Heart right ventricle (tissue), 16 donors: ENCODE data around the gene NUCB1. TPM values are rescaled to one million over a fixed set of nuclear protein-coding genes. Genes with fewer than 3 reads are reported as not detected.
A peak's percentile ranks its signal among the peaks of the same experiment; 100 is the strongest.
"Not testable (repeated sequence)": the region's sequence is repeated elsewhere in the genome, so short reads cannot be mapped to it uniquely, and the experiment has no call there.

ENCODE experiments used
- ATAC-seq, 8 donors: fragments of 200-7000 bp; cut with Tn5 transposase; one replicate each; pipeline ENCODE4 v1.9.1; 2020; ENCODE audit warnings: mild to moderate bottlenecking in 8 of 8, moderate library complexity in 8 of 8, moderate number of reproducible peaks in 1 of 8
- DNase-seq, 2 donors: peaks; one replicate each; pipeline ENCODE4 v3.0.0-alpha.2; 2020
- H3K27ac ChIP-seq, 10 donors: fragments of 200-600 bp; sonication (generic) in 2 of 10; one replicate each; pipeline versions ENCODE4 v1.5.0 to v1.8.0; 2020 to 2022; ENCODE audit warnings: mild to moderate bottlenecking in 3 of 10
- H3K27me3 ChIP-seq, 7 donors: fragments of 200-600 bp; one replicate each; pipeline ENCODE4 v1.8.0; 2021 to 2022; ENCODE audit warnings: mild to moderate bottlenecking in 2 of 7
- H3K36me3 ChIP-seq, 9 donors: fragments of 200-600 bp; sonication (generic) in 1 of 9; one replicate each; pipeline versions ENCODE4 v1.5.0 to v1.8.0; 2020 to 2022; ENCODE audit warnings: mild to moderate bottlenecking in 2 of 9
- H3K4me1 ChIP-seq, 9 donors: fragments of 200-600 bp; sonication (generic) in 1 of 9; one replicate each; pipeline versions ENCODE4 v1.5.0 to v1.8.0; 2020 to 2022; ENCODE audit warnings: mild to moderate bottlenecking in 4 of 9
- H3K4me3 ChIP-seq, 10 donors: fragments of 200-600 bp; sonication (generic) in 2 of 10; one replicate each; pipeline versions ENCODE4 v1.5.0 to v1.8.0; 2020 to 2022; ENCODE audit warnings: mild to moderate bottlenecking in 7 of 10, moderate library complexity in 2 of 10
- H3K9me3 ChIP-seq, 11 donors: fragments of 200-600 bp in 10 of 11; sonication (generic) in 2 of 11; one replicate each; pipeline versions ENCODE4 v1.5.0 to v1.8.0; 2013 to 2022; ENCODE audit warnings: mild to moderate bottlenecking in 2 of 11, control low read depth in 1 of 11, moderate library complexity in 1 of 11
- CTCF ChIP-seq, 9 donors: fragments of 200-600 bp; sonication (generic) in 2 of 9; IDR thresholded peaks; one replicate each; pipeline versions ENCODE4 v1.5.0 to v1.8.0; 2021 to 2022; ENCODE audit warnings: antibody characterized with exemption in 9 of 9, mild to moderate bottlenecking in 5 of 9, moderate library complexity in 1 of 9
- WGBS, 2 donors: extraction: QIAGEN DNeasy Blood & Tissue Kit; methylation state at CpG; one replicate each; pipeline ENCODE4 v1.1.7; 2013; ENCODE audit warnings: inconsistent platforms in 1 of 2; 5-methylcytosine and 5-hydroxymethylcytosine counted together
- intact Hi-C, 10 donors: fragments of 100-400 bp; cut with DNase I; formaldehyde crosslinking; loops; one replicate each; pipeline versions ENCODE4 v1.11.1 to v1.14.2; 2022
- polyA plus RNA-seq, 2 donors: library from polyadenylated mRNA; stranded (reverse); fragments of 200-250 nt; gene quantifications; one replicate each; pipeline ENCODE4 v1.2.3, GENCODE V29; 2013
- total RNA-seq, 10 donors: library from RNA; stranded (reverse); fragmentation: NEBNext Ultra II Directional in 3 of 10; extraction: Animal tissue kit (Norgen Biotek cat#: 25700) in 3 of 10; gene quantifications; one replicate each; pipeline versions ENCODE4 v1.2.1 to v1.2.4, GENCODE V29; 2021 to 2023
- donor health status: Arrhythmogenic right ventricular cardiomyopathy.
- donor health status: ischemic (EF 13 %, LVEDD 7.1; RV severe dilation, severe dysfunction).
- donor health status: healthy with polysubstance abuse.
- donor health status: DM: no; HTN: yes; CAD: no.
- donor health status: DM: no; HTN: no; CAD: no.
- donor health status: ischemic (EF 25% LVEDD 6.9; RV normal size, moderate dysfunction).
- donor health status: ischemic (EF 25% LVEDD 5.7; RV mildly dilated, moderate dysfunction).
- donor health status: healthy.
- donor health status: DM: yes; HTN: yes; CAD: no.
- donor health status: Ischemic cardiomyopathy.
- donor health status: ischemic (EF 35%, LVEDD 5.7; RV mildly dilated, moderate dysfunction).
- donor health status: nonischemic (EF 11% LVEDD 7.7; RV severe dilation, severe dysfunction).
- donor health status: DM: yes; HTN: yes; CAD: no.
- donor health status: PGD.
- donor health status: ischemic (EF 29% LVEDD 5.4; RV normal size, mild dysfunction).
- donor health status: nonischemic (EF 23%, LVEDD 6.1; RV moderate dilation, normal function).

Gene NUCB1
- total and polyA plus RNA-seq, 12 donors = 170 to 452 (median 304) TPM

- peaks cover 7 to 62% (median 51%) of the 10 kb centered on the region in 9 donors for H3K4me1 ChIP-seq
- no peaks in the 10 kb centered on the region for H3K9me3 ChIP-seq
- peak; percentile 72 to 95 for DNase-seq
Observed at GRCh38 chr19:48872884-48873475, 27.1 kb upstream of the NUCB1 start.

GRCh38 chr19:48873476-48874302, 26.4 kb upstream of the NUCB1 start:
- TF ChIP-seq CTCF (IDR thresholded peaks at IDR 0.05) = peak in 1 of 9 donors; percentile 3
- H3K36me3 ChIP-seq = peaks cover 0 to 55% (median 36%) of the 10 kb centered on the region in 9 donors
- peak overlapping the region; percentile 69 to 100 (median 92) for H3K4me3 ChIP-seq
- 12 to 13% methylated on average over 14 of the region's 14 CpGs for whole genome bisulfite sequencing, 2 donors
- ATAC-seq (peak in 6 of 8 donors; percentile 0 to 11 (median 2)), DNase-seq (no peak)
- peaks cover 6 to 63% (median 52%) of the 10 kb centered on the region in 9 donors for H3K4me1 ChIP-seq
- intact Hi-C loops = loop anchor here in 7 of 10 donors (2.0 to 10.0 kb wide), 5 partner anchors 27 to 489 kb away; partner anchors contain the start of genes FTL (in 6 of the 7), NUCB1 (in 2 of the 7), DKKL1 (in 1 of the 7) and TEAD2 (in 1 of the 7)
- H3K27me3 ChIP-seq = no peaks in the 10 kb centered on the region
- H3K9me3 ChIP-seq = no peaks in the 10 kb centered on the region
- H3K27ac ChIP-seq = peak overlapping the region; percentile 96 to 100 (median 100)

More at GRCh38 chr19:48872884-48873475, 27.1 kb upstream of the NUCB1 start:
- Histone ChIP-seq H3K27me3 (no peaks in the 10 kb centered on the region), H3K36me3 (peaks cover 0 to 50% (median 36%) of the 10 kb centered on the region in 9 donors), H3K27ac (peak overlapping the region; percentile 96 to 100 (median 100)), H3K4me3 (peak overlapping the region; percentile 69 to 100 (median 92))
- WGBS, 2 donors = 1% methylated on average over 14 of the region's 14 CpGs
- peak; percentile 63 to 87 (median 78) for ATAC-seq
- intact Hi-C loops = loop anchor here in 7 of 10 donors (1.0 to 10.0 kb wide), 6 partner anchors 28 to 489 kb away; partner anchors contain the start of genes FTL (in 5 of the 7), NUCB1 (in 2 of the 7), DKKL1 (in 1 of the 7) and GYS1 (in 1 of the 7)
- no peak for TF ChIP-seq CTCF (IDR thresholded peaks at IDR 0.05)

- H3K36me3 ChIP-seq = peaks cover 0 to 60% (median 36%) of the 10 kb centered on the region in 9 donors
- peak overlapping the region; percentile 69 to 100 (median 92) for H3K4me3 ChIP-seq
- H3K27me3 ChIP-seq = no peaks in the 10 kb centered on the region
- H3K4me1 ChIP-seq = peaks cover 4 to 66% (median 56%) of the 10 kb centered on the region in 9 donors
- TF ChIP-seq CTCF (IDR thresholded peaks at IDR 0.05) = no peak
- 8 to 10% methylated on average over 17 of the region's 17 CpGs for WGBS, 2 donors
- H3K27ac ChIP-seq = peak overlapping the region; percentile 96 to 100 (median 100)
- ATAC-seq (peak in 1 of 8 donors; percentile 2), DNase-seq (peak in 1 of 2 donors; percentile 47)
- intact Hi-C loops = loop anchor here in 6 of 10 donors (2.0 to 10.0 kb wide), 4 partner anchors 90 to 488 kb away; partner anchors contain the start of genes FTL (in 6 of the 6), DKKL1 (in 1 of the 6) and TEAD2 (in 1 of the 6)
- no peaks in the 10 kb centered on the region for H3K9me3 ChIP-seq
Observed at GRCh38 chr19:48874303-48875135, 25.6 kb upstream of the NUCB1 start.

- H3K9me3 ChIP-seq, DNase-seq, H3K27me3 ChIP-seq, ATAC-seq: not testable (repeated sequence)
- Histone ChIP-seq H3K4me3 (peak overlapping the region in 9 of 10 donors; percentile 69 to 100 (median 96)), H3K36me3 (peaks cover 0 to 60% (median 36%) of the 10 kb centered on the region in 9 donors), H3K27ac (peak overlapping the region; percentile 96 to 100 (median 100)), H3K4me1 (peaks cover 4 to 76% (median 65%) of the 10 kb centered on the region in 9 donors)
- WGBS, 2 donors = 48 to 51% methylated on average over 30 of the region's 30 CpGs
- intact Hi-C loops = loop anchor here in 3 of 10 donors (5.0 to 10.0 kb wide), 2 partner anchors 88 to 91 kb away; partner anchors contain the start of gene FTL (in 3 of the 3)
Observed at GRCh38 chr19:48876043-48876981, 23.8 kb upstream of the NUCB1 start.
